Osteoblast (primary cell): ENCODE measurements around the gene EIF4G3. TPM values are rescaled to one million over a fixed set of nuclear protein-coding genes. Genes with fewer than 3 reads are reported as not detected.
A peak's percentile ranks its signal among the peaks of the same experiment; 100 is the strongest.
"Not testable (repeated sequence)": the region's sequence is repeated elsewhere in the genome, so short reads cannot be mapped to it uniquely, and the experiment has no call there.

Experiments
- DNase-seq: peaks from one replicate; pipeline ENCODE4 v3.0.0; 2011; ENCODE audit warnings: low spot score, mixed read lengths; ENCODE audit not compliant: insufficient read length; ENCODE audit errors: missing footprints
- H2AFZ ChIP-seq: 2 replicates; pipeline ENCODE4 v1.6.0; 2011; ENCODE audit warnings: mild to moderate bottlenecking, low read length
- H3K27ac ChIP-seq: 2 replicates; pipeline ENCODE4 v1.5.1; 2011; ENCODE audit warnings: mild to moderate bottlenecking, low read depth, low read length, moderate library complexity
- H3K27me3 ChIP-seq: 2 replicates; pipeline ENCODE4 v1.6.0; 2012; ENCODE audit warnings: mild to moderate bottlenecking, control low read depth, inconsistent platforms, low read length, moderate library complexity; ENCODE audit not compliant: insufficient read depth
- H3K36me3 ChIP-seq: 2 replicates; pipeline ENCODE4 v1.5.1; 2011; ENCODE audit warnings: mild to moderate bottlenecking, low read length, control low read depth, moderate library complexity; ENCODE audit not compliant: insufficient read depth
- H3K4me1 ChIP-seq: 2 replicates; pipeline ENCODE4 v1.5.1; 2011; ENCODE audit warnings: mild to moderate bottlenecking, low read length, control low read depth, moderate library complexity; ENCODE audit not compliant: insufficient read depth
- H3K4me2 ChIP-seq: 2 replicates; pipeline ENCODE4 v1.6.0; 2011; ENCODE audit warnings: mild to moderate bottlenecking, low read length; ENCODE audit not compliant: insufficient read depth
- H3K4me3 ChIP-seq: fragments of 200-600 bp; sonication (generic); 3 replicates; pipeline ENCODE4 v1.5.1; 2012; ENCODE audit warnings: mild to moderate bottlenecking, low read length, inconsistent platforms; ENCODE audit not compliant: insufficient read depth
- H3K79me2 ChIP-seq: 2 replicates; pipeline ENCODE4 v1.6.0; 2012; ENCODE audit warnings: mild to moderate bottlenecking, low read length, control low read depth, inconsistent platforms; ENCODE audit not compliant: insufficient read depth
- H3K9me3 ChIP-seq: 2 replicates; pipeline ENCODE4 v1.5.1; 2011; ENCODE audit warnings: low read depth, low read length, control low read depth
- H4K20me1 ChIP-seq: 2 replicates; pipeline ENCODE4 v1.6.0; 2012; ENCODE audit warnings: mild to moderate bottlenecking, low read length, control low read depth; ENCODE audit not compliant: insufficient read depth
- CTCF ChIP-seq: IDR thresholded peaks from 2 replicates; pipeline ENCODE4 v1.5.1; 2011; ENCODE audit warnings: mild to moderate bottlenecking, low read depth, low read length, moderate library complexity; ENCODE audit errors: extremely low read depth
- total RNA-seq: library from RNA; depleted of rRNA; stranded (reverse); fragments of >200 nt; gene quantifications from 2 replicates; pipeline ENCODE4 v1.2.3, GENCODE V29; 2012

The EIF4G3 gene
- total RNA-seq, 1 donor = 55.0 TPM

- H3K9me3 ChIP-seq = no peaks in the 10 kb centered on the region
- H2AFZ ChIP-seq = no peak overlapping the region
- peaks cover 8% of the 10 kb centered on the region for H4K20me1 ChIP-seq
- H3K4me3 ChIP-seq = no peak overlapping the region
- no peak for TF ChIP-seq CTCF
- DNase-seq = no peak
- H3K4me1 ChIP-seq = peaks cover 22% of the 10 kb centered on the region
- peaks cover 20% of the 10 kb centered on the region for H3K36me3 ChIP-seq
- H3K27ac ChIP-seq = no peak overlapping the region
- H3K4me2 ChIP-seq = peak overlapping the region; percentile 7
- H3K27me3 ChIP-seq = no peaks in the 10 kb centered on the region
- H3K79me2 ChIP-seq = no peaks in the 10 kb centered on the region
Observed at GRCh38 chr1:20867847-20868246, 308.9 kb downstream of the EIF4G3 start.

GRCh38 chr1:20867062-20867461, 309.6 kb downstream of the EIF4G3 start:
- H3K4me2 ChIP-seq = peak overlapping the region; percentile 15
- DNase-seq = peak; percentile 71

GRCh38 chr1:20865001-20865400, 311.7 kb downstream of the EIF4G3 start:
- DNase-seq = no peak
- Histone ChIP-seq H3K9me3 (no peaks in the 10 kb centered on the region), H3K36me3 (peaks cover 34% of the 10 kb centered on the region), H3K4me1 (peaks cover 22% of the 10 kb centered on the region), H2AFZ (no peak overlapping the region), H3K4me2 (no peak overlapping the region), H4K20me1 (peaks cover 8% of the 10 kb centered on the region), H3K27me3 (no peaks in the 10 kb centered on the region), H3K4me3 (no peak overlapping the region), H3K79me2 (no peaks in the 10 kb centered on the region), H3K27ac (no peak overlapping the region)
- TF ChIP-seq CTCF = no peak

More at GRCh38 chr1:20867062-20867461, 309.6 kb downstream of the EIF4G3 start:
- Histone ChIP-seq H3K36me3 (peaks cover 20% of the 10 kb centered on the region), H4K20me1 (peaks cover 8% of the 10 kb centered on the region), H3K9me3 (no peaks in the 10 kb centered on the region), H3K27me3 (no peaks in the 10 kb centered on the region), H3K27ac (no peak overlapping the region), H3K4me1 (peaks cover 22% of the 10 kb centered on the region), H2AFZ (no peak overlapping the region), H3K4me3 (no peak overlapping the region), H3K79me2 (no peaks in the 10 kb centered on the region)
- TF ChIP-seq CTCF = no peak

GRCh38 chr1:20854529-20854928, 322.2 kb downstream of the EIF4G3 start:
- Histone ChIP-seq H3K27me3 (no peaks in the 10 kb centered on the region), H3K4me3 (no peak overlapping the region), H4K20me1 (peaks cover 2% of the 10 kb centered on the region), H3K27ac (no peak overlapping the region), H3K4me2 (no peak overlapping the region), H3K36me3 (peaks cover 69% of the 10 kb centered on the region), H2AFZ (no peak overlapping the region), H3K4me1 (no peaks in the 10 kb centered on the region), H3K9me3 (no peaks in the 10 kb centered on the region), H3K79me2 (no peaks in the 10 kb centered on the region)
- no peak for TF ChIP-seq CTCF
- DNase-seq = no peak

GRCh38 chr1:20851791-20852190, 324.9 kb downstream of the EIF4G3 start:
- not testable (repeated sequence) for H3K4me2 ChIP-seq
- peaks cover 49% of the 10 kb centered on the region for H3K36me3 ChIP-seq

More at GRCh38 chr1:20851791-20852190, 324.9 kb downstream of the EIF4G3 start:
- not testable (repeated sequence) for H3K9me3 ChIP-seq, H3K27ac ChIP-seq, H3K27me3 ChIP-seq, DNase-seq, H4K20me1 ChIP-seq, H2AFZ ChIP-seq, H3K79me2 ChIP-seq, H3K4me3 ChIP-seq
- peaks cover 18% of the 10 kb centered on the region for H3K4me1 ChIP-seq
